Pancreas (tissue), 10 donors: ENCODE results near the gene ANP32A. TPM values are rescaled to one million over a fixed set of nuclear protein-coding genes. Genes with fewer than 3 reads are reported as not detected.
"Not testable (repeated sequence)": the region's sequence is repeated elsewhere in the genome, so short reads cannot be mapped to it uniquely, and the experiment has no call there.

Experiments used
- ATAC-seq, 4 donors: fragments of 200-7000 bp; cut with Tn5 transposase; one replicate each; pipeline versions ENCODE4 v1.8.0 to v1.9.1; 2020; ENCODE audit warnings: mild to moderate bottlenecking in 4 of 4, moderate library complexity in 4 of 4
- DNase-seq, 6 donors: peaks; one replicate each; pipeline ENCODE4 v3.0.0-alpha.2; 2020
- FAIRE-seq: peaks from 2 replicates; lab custom pipeline; 2012; peaks lifted over from hg19 to GRCh38; lab: Jason Lieb, UNC
- H3K27ac ChIP-seq, 4 donors: fragments of 200-600 bp; sonication (generic); 1 replicate in 3 of 4; 2 replicates in 1 of 4; pipeline versions ENCODE4 v1.5.0 to v1.8.0; 2020
- H3K27me3 ChIP-seq, 4 donors: fragments of 200-600 bp; one replicate each; pipeline ENCODE4 v1.8.0; 2021
- H3K36me3 ChIP-seq, 3 donors: fragments of 200-600 bp; sonication (generic) in 1 of 3; one replicate each; pipeline versions ENCODE4 v1.5.0 to v1.8.0; 2020 to 2021
- H3K4me1 ChIP-seq, 3 donors: fragments of 200-600 bp; one replicate each; pipeline ENCODE4 v1.8.0; 2021
- H3K4me3 ChIP-seq, 4 donors: fragments of 200-600 bp; sonication (generic) in 2 of 4; one replicate each; pipeline versions ENCODE4 v1.5.0 to v1.8.0; 2020 to 2021
- H3K9me3 ChIP-seq, 4 donors: fragments of 200-600 bp; one replicate each; pipeline ENCODE4 v1.8.0; 2021
- WGBS, 2 donors: extraction: QIAGEN DNeasy Blood & Tissue Kit; methylation state at CpG; one replicate each; pipeline ENCODE4 v1.1.7; 2013; 5-methylcytosine and 5-hydroxymethylcytosine counted together
- intact Hi-C, 3 donors: fragments of 100-400 bp; cut with DNase I; formaldehyde crosslinking; loops; one replicate each; pipeline versions ENCODE4 v1.11.1 to v1.14.2; 2022
- polyA plus RNA-seq, 2 donors: library from polyadenylated mRNA; stranded (reverse); fragments of 200-250 nt; gene quantifications; one replicate each; pipeline ENCODE4 v1.2.3, GENCODE V29; 2013
- total RNA-seq, 6 donors: library from RNA; stranded (reverse); fragmentation: NEBNext Ultra II Directional in 4 of 6; extraction: Animal tissue kit (Norgen Biotek cat#: 25700) in 4 of 6; gene quantifications; one replicate each; pipeline versions ENCODE4 v1.2.1 to v1.2.4, GENCODE V29; 2021 to 2023
- TF ChIP-seq, protein P1 (sequence below), 4 donors: fragments of 200-600 bp; sonication (generic) in 3 of 4; IDR thresholded peaks; one replicate each; pipeline versions ENCODE4 v1.5.0 to v1.8.0; 2021; ENCODE audit warnings: antibody characterized with exemption in 4 of 4
- donor health status: healthy with polysubstance abuse.
- donor health status: DM: no; HTN: no; CAD: no; lungs with moderate emphysema.
- donor health status: DM: no; HTN: no; CAD: no.
- donor health status: control.
- donor health status: control.
- donor health status: Bipolar disorder and iron deficiency.
- donor health status: DM: yes; HTN: yes; CAD: no.
- donor health status: DM: no; HTN: no; CAD: no.
- donor health status: DM: no; HTN: no; CAD: no.
- donor health status: DM: yes; HTN: yes; CAD: no.

ANP32A gene
- total and polyA plus RNA-seq, 8 donors: 26.0 to 64.3 (median 41.3) TPM

DNA sequence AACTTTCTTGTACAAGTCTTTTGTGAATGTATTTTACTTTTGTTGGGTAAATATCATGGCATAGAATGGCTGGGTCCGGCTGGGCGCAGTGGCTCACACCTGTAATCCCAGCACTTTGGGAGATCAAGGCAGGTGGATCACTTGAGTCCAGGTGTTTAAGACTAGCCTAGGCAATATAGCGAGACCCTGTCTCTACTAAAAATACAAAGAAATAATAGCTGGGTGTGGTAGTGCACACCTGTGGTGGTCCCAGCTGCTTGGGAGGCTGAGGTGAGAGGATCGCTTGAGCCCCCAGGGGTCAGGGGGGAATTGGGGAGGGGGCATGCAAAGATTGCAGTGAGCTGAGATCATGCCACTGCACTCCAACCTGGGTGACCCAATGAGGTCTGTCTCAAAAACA lies 52.9 kb downstream of the ANP32A start:
- no peaks in the 10 kb centered on the region for H3K36me3 ChIP-seq
- H3K4me1 ChIP-seq: no peaks in the 10 kb centered on the region
- DNase-seq (no peak), FAIRE-seq (no peak), ATAC-seq (no peak)
- no peaks in the 10 kb centered on the region for H3K27me3 ChIP-seq
- H3K4me3 ChIP-seq: no peak overlapping the region
- intact Hi-C loops: no loop called here
- no peaks in the 10 kb centered on the region for H3K9me3 ChIP-seq
- TF ChIP-seq, protein P1, sequence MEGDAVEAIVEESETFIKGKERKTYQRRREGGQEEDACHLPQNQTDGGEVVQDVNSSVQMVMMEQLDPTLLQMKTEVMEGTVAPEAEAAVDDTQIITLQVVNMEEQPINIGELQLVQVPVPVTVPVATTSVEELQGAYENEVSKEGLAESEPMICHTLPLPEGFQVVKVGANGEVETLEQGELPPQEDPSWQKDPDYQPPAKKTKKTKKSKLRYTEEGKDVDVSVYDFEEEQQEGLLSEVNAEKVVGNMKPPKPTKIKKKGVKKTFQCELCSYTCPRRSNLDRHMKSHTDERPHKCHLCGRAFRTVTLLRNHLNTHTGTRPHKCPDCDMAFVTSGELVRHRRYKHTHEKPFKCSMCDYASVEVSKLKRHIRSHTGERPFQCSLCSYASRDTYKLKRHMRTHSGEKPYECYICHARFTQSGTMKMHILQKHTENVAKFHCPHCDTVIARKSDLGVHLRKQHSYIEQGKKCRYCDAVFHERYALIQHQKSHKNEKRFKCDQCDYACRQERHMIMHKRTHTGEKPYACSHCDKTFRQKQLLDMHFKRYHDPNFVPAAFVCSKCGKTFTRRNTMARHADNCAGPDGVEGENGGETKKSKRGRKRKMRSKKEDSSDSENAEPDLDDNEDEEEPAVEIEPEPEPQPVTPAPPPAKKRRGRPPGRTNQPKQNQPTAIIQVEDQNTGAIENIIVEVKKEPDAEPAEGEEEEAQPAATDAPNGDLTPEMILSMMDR (IDR thresholded peaks at IDR 0.05): no peak
- H3K27ac ChIP-seq: no peak overlapping the region
- 67 to 83% methylated on average over 4 of the region's 4 CpGs for WGBS, 2 donors

GRCh38 chr15:68765602-68766368 lies 54.9 kb downstream of the ANP32A start:
- no peak for FAIRE-seq

DNA sequence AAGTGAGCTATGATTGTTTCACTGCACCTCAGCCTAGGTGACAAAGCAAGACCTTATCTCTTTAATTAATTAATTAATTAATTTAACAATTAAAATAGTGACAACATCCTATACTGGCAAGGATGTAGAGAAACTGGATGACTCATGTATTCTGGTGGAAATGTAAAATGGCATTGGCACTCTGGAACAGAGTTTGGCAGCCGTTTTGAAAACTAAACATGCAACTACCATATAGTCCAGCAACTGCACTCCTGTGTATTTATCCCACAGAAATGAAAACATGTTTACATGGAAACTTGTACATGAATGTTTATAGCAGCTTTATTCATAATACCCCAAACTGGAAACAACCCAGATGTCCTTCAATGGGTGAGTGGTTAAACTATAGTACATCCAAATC lies 56.6 kb downstream of the ANP32A start:
- Histone ChIP-seq H3K27ac (no peak overlapping the region), H3K36me3 (no peaks in the 10 kb centered on the region), H3K9me3 (no peaks in the 10 kb centered on the region), H3K4me1 (no peaks in the 10 kb centered on the region), H3K27me3 (no peaks in the 10 kb centered on the region), H3K4me3 (no peak overlapping the region)
- DNase-seq (no peak), FAIRE-seq (no peak), ATAC-seq (no peak)
- intact Hi-C loops: no loop called here
- 51 to 77% methylated on average over 1 of the region's 1 CpG for WGBS, 2 donors
- TF ChIP-seq, protein P1 (IDR thresholded peaks at IDR 0.05): no peak

More at GRCh38 chr15:68765602-68766368, 54.9 kb downstream of the ANP32A start:
- H3K27ac ChIP-seq: no peak overlapping the region
- DNase-seq (no peak), ATAC-seq (no peak)
- no peaks in the 10 kb centered on the region for H3K9me3 ChIP-seq
- 70 to 77% methylated on average over 11 of the region's 11 CpGs for WGBS, 2 donors
- TF ChIP-seq, protein P1 (IDR thresholded peaks at IDR 0.05): no peak
- intact Hi-C loops: no loop called here
- H3K4me1 ChIP-seq: no peaks in the 10 kb centered on the region
- H3K4me3 ChIP-seq: no peak overlapping the region
- H3K36me3 ChIP-seq: no peaks in the 10 kb centered on the region
- no peaks in the 10 kb centered on the region for H3K27me3 ChIP-seq

DNA sequence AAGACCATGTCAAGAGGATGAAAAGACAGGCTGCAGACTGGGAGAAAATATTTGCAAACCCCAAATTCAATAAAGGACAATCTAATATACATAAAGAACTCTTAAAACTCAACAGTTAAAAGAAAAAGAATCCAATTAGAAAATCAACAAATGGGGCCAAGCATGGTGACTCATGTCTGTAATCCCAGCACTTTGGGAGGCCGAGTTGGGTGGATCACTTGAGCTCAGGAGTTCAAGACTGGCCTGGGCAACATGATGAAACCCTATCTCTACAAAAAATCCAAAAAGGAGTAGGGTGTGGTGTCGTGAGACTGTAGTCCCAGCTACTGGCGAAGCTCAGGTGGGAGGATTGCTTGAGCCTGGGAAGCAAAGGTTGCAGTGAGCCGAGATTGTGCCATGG lies 57.6 kb downstream of the ANP32A start:
- 82 to 84% methylated on average over 4 of the region's 4 CpGs for WGBS, 2 donors
- Histone ChIP-seq H3K4me1 (no peaks in the 10 kb centered on the region), H3K27ac (no peak overlapping the region), H3K9me3 (no peaks in the 10 kb centered on the region), H3K36me3 (no peaks in the 10 kb centered on the region), H3K4me3 (no peak overlapping the region), H3K27me3 (no peaks in the 10 kb centered on the region)
- FAIRE-seq: no peak
- ATAC-seq: no peak
- DNase-seq: no peak
- intact Hi-C loops: no loop called here
- TF ChIP-seq, protein P1 (IDR thresholded peaks at IDR 0.05): no peak

GRCh38 chr15:68759982-68760579 lies 60.6 kb downstream of the ANP32A start:
- intact Hi-C loops, H3K36me3 ChIP-seq, H3K4me1 ChIP-seq, H3K4me3 ChIP-seq, ATAC-seq, H3K9me3 ChIP-seq, FAIRE-seq, H3K27me3 ChIP-seq, DNase-seq, H3K27ac ChIP-seq: not testable (repeated sequence)
- 85 to 88% methylated on average over 1 of the region's 1 CpG for WGBS, 2 donors
